Lower leg skin (tissue), 4 donors: Measurements from ENCODE around the gene CD83. TPM values are rescaled to one million over a fixed set of nuclear protein-coding genes. Genes with fewer than 3 reads are reported as not detected.

ENCODE experiments used
- DNase-seq, 2 donors: peaks; one replicate each; pipeline ENCODE4 v3.0.0-alpha.2; 2019; ENCODE audit warnings: low spot score in 2 of 2
- H3K4me3 ChIP-seq: fragments of 200-600 bp; sonication (generic); 2 replicates; pipeline ENCODE4 v1.5.1; 2017; ENCODE audit warnings: mild to moderate bottlenecking, low read depth; ENCODE audit not compliant: poor library complexity, severe bottlenecking
- CTCF ChIP-seq, 3 donors: fragments of 450-650 bp; IDR thresholded peaks; one replicate each; pipeline ENCODE4 v1.5.1; 2016; ENCODE audit warnings: antibody characterized with exemption in 3 of 3, mild to moderate bottlenecking in 3 of 3, moderate library complexity in 2 of 3
- POLR2A ChIP-seq, 2 donors: fragments of 450-650 bp; IDR thresholded peaks; one replicate each; pipeline ENCODE4 v1.6.1; 2016 to 2017; ENCODE audit warnings: antibody characterized with exemption in 2 of 2, mild to moderate bottlenecking in 1 of 2, moderate library complexity in 1 of 2
- WGBS, 2 donors: methylation state at CpG; one replicate each; pipeline ENCODE4 v1.1.5; 2018; 5-methylcytosine and 5-hydroxymethylcytosine counted together
- intact Hi-C: fragments of 100-400 bp; cut with DNase I; formaldehyde crosslinking; loops from one replicate; pipeline ENCODE4 v1.15.0; 2023; ENCODE audit warnings: low total_unique reads
- total RNA-seq, 4 donors: library from RNA; depleted of rRNA; stranded (reverse); fragments of >200 nt; gene quantifications; one replicate each; pipeline ENCODE4 v1.1.0, GENCODE V29; 2016

The CD83 gene
- total RNA-seq, 4 donors from 2014 or later, result 2.2 to 4.4 (median 3.4) TPM

DNA sequence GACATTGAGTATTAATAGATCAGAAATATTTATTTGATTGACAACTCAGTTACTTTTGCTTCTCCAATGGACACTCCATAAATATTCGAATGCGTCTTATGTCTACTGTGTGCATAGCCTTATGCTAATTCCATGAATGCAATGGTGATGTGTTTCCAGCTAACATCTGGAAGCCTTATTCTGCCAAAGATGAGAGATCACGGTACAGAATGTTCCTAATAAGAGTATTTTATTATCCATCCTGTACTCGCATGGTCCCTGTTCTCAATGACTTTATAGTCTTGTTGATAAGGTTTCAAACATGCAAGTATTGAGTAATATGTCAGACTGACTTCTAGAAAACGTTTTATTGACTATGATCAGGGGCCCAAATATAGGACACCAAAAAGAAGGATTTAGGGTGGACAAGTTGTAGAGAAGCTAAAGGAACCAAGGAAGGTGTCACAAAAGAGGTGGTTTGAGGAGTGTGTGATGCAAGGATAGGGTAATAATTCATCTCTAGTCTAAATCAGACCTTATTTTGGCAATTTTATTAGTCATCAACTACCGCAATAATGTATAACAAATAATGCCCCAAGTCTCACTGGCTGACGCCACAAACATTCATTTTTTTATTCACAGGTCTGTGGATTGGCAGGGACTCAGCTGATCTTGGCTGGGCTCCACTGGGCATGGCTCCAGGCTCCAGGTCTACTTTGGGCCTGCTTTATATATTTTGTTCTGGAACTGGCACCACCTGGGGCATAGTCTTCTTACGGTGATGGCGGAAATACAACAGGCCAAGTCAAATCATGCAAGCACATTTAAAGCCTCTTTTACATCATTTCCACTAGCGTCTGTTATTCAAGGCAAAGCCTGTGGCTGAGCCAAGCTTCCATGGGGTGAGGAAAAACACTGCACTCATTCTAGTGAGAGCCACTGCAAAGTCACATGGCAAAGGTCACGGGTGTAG lies 24.5 kb upstream of the CD83 start:
- H3K4me3 ChIP-seq, result no peak overlapping the region
- no peak for TF ChIP-seq CTCF (IDR thresholded peaks at IDR 0.05)
- no peak for TF ChIP-seq POLR2A (IDR thresholded peaks at IDR 0.05)
- intact Hi-C loops, result no loop called here
- peak in 1 of 2 donors; percentile 23 for DNase-seq
- WGBS, 2 donors, result 44% methylated on average over 11 of the region's 11 CpGs

DNA sequence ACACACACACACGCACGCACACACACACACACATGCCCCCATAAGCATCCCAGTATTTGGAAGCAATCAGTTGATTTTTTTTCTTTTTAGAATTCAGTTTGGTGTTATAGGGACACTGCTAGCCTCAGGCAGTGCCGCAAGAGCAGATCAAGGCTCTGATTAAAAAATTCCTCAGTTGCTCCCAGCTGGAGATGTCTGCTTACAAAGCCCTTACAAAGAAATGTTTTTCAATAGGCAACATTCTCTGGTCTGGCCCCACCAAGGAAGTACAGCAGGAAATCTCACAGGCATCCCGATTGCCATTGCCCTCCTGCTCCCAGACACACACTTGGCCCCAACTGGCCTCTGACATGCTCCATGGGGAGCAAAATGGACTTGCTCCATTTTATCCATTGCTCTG lies 22.9 kb upstream of the CD83 start:
- no peak for DNase-seq
- no peak for TF ChIP-seq CTCF (IDR thresholded peaks at IDR 0.05)
- no peak overlapping the region for H3K4me3 ChIP-seq
- intact Hi-C loops, result no loop called here
- 77 to 83% methylated on average over 4 of the region's 4 CpGs for WGBS, 2 donors

DNA sequence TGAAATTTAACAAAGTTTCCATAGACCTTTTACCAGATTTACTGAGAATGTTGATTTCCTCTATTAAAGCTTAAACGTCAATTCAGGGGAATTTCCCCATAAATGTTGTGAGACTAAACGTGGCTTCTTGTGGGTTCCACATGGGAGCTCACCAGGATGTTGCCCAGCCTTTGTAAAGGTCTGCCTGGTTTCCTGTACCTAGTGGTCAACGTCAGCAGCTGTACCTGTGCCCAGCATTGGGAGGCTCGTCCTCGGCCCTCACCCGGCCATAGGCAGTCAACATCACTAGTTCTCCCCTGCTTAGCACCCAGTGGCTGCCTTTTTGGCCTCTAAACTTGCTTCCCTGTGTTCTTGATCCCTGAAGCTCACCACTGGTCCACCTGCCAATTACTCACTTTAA lies 22.1 kb upstream of the CD83 start:
- intact Hi-C loops, result no loop called here
- TF ChIP-seq POLR2A (IDR thresholded peaks at IDR 0.05) (no peak), CTCF (IDR thresholded peaks at IDR 0.05) (no peak)
- WGBS, 2 donors, result 87 to 93% methylated on average over 6 of the region's 6 CpGs
- no peak for DNase-seq
- no peak overlapping the region for H3K4me3 ChIP-seq

- no peak overlapping the region for H3K4me3 ChIP-seq
- no peak for DNase-seq
- TF ChIP-seq POLR2A (IDR thresholded peaks at IDR 0.05), result no peak
- no peak for TF ChIP-seq CTCF (IDR thresholded peaks at IDR 0.05)
- intact Hi-C loops, result no loop called here
- 85 to 90% methylated on average over 3 of the region's 3 CpGs for WGBS, 2 donors
Measured at GRCh38 chr6:14100138-14100537, 17.4 kb upstream of the CD83 start.

- TF ChIP-seq POLR2A (IDR thresholded peaks at IDR 0.05) (no peak), CTCF (IDR thresholded peaks at IDR 0.05) (no peak)
- DNase-seq, result no peak
- 84 to 94% methylated on average over 5 of the region's 5 CpGs for whole genome bisulfite sequencing, 2 donors
- intact Hi-C loops, result no loop called here
- H3K4me3 ChIP-seq, result no peak overlapping the region
Measured at GRCh38 chr6:14100966-14101365, 16.6 kb upstream of the CD83 start.
